Measurements from ENCODE around the gene TNK1.
"Not testable (repeated sequence)": the region's sequence is repeated elsewhere in the genome, so short reads cannot be mapped to it uniquely, and the experiment has no call there.

TNK1 gene

GRCh38 chr17:7368599-7368994, 12.3 kb upstream of the TNK1 start:
- H3K27me3 ChIP-seq (replicated peaks; ENCODE audit: control insufficient read depth, insufficient read depth, low read length, poor library complexity, severe bottlenecking); H3K4me3 ChIP-seq (ENCODE audit: insufficient read depth, low read depth, low read length, poor library complexity, severe bottlenecking); H3K9me3 ChIP-seq (ENCODE audit: control insufficient read depth, low read length); H3K27ac ChIP-seq (ENCODE audit: insufficient read depth, low read length, poor library complexity, severe bottlenecking); H3K36me3 ChIP-seq (ENCODE audit: control insufficient read depth, insufficient read depth, low read length); H3K4me1 ChIP-seq (ENCODE audit: control insufficient read depth, insufficient read depth, low read length, poor library complexity, severe bottlenecking); DNase-seq: not testable (repeated sequence)

DNA sequence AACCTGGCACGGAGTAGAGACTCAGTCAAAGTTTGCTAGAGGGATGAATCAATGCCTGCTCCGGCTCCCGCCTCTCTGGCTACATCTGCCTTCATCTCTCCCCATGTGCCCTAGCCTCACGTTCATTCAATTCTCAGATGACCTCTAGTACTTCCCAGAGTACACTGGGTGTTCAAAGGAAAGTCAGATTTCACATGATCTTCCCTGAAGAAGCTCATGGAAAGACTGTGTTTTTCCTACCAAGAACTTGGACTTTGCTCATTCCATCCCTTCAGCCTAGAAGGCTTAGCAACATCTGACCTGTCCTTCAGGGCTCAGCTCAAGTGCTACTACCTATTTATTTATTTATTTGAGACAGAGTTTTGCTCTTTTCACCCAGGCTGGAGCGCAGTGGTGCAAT, 11.1 kb upstream of the TNK1 start:
- Histone ChIP-seq H3K27ac (ENCODE audit: insufficient read depth, low read length, poor library complexity, severe bottlenecking) (no peak overlapping the region), H3K4me3 (ENCODE audit: insufficient read depth, low read depth, low read length, poor library complexity, severe bottlenecking) (no peak overlapping the region), H3K27me3 (replicated peaks; ENCODE audit: control insufficient read depth, insufficient read depth, low read length, poor library complexity, severe bottlenecking) (no peaks in the 10 kb centered on the region), H3K9me3 (ENCODE audit: control insufficient read depth, low read length) (no peaks in the 10 kb centered on the region), H3K4me1 (ENCODE audit: control insufficient read depth, insufficient read depth, low read length, poor library complexity, severe bottlenecking) (no peaks in the 10 kb centered on the region), H3K36me3 (ENCODE audit: control insufficient read depth, insufficient read depth, low read length) (no peaks in the 10 kb centered on the region)
- DNase-seq = no peak

DNA sequence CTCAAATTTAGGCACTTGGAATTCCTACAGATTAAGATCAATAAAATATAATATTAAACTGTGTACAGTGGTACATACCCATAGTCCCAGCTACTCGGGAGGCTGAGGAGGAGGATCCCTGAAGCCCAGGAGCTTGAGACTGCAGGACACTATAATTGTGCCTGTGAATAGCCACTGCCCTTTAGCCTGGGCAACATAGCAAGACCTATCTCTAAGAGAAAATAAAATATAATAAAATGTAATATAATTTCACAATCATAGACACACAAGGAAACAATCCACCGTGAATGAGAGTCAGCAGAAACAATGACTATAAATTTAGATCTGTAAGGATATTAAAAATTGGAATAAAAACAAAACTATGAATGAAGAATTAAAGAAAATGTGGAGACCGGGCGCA, 10.0 kb upstream of the TNK1 start:
- no peak overlapping the region for H3K4me3 ChIP-seq (ENCODE audit: insufficient read depth, low read depth, low read length, poor library complexity, severe bottlenecking)
- H3K4me1 ChIP-seq (ENCODE audit: control insufficient read depth, insufficient read depth, low read length, poor library complexity, severe bottlenecking) = no peaks in the 10 kb centered on the region
- DNase-seq = no peak
- no peaks in the 10 kb centered on the region for H3K27me3 ChIP-seq (replicated peaks; ENCODE audit: control insufficient read depth, insufficient read depth, low read length, poor library complexity, severe bottlenecking)
- no peak overlapping the region for H3K27ac ChIP-seq (ENCODE audit: insufficient read depth, low read length, poor library complexity, severe bottlenecking)
- no peaks in the 10 kb centered on the region for H3K9me3 ChIP-seq (ENCODE audit: control insufficient read depth, low read length)
- H3K36me3 ChIP-seq (ENCODE audit: control insufficient read depth, insufficient read depth, low read length) = no peaks in the 10 kb centered on the region

- H3K27me3 ChIP-seq (replicated peaks; ENCODE audit: control insufficient read depth, insufficient read depth, low read length, poor library complexity, severe bottlenecking) = no peaks in the 10 kb centered on the region
- no peaks in the 10 kb centered on the region for H3K9me3 ChIP-seq (ENCODE audit: control insufficient read depth, low read length)
- H3K27ac ChIP-seq (ENCODE audit: insufficient read depth, low read length, poor library complexity, severe bottlenecking) = no peak overlapping the region
- H3K4me3 ChIP-seq (ENCODE audit: insufficient read depth, low read depth, low read length, poor library complexity, severe bottlenecking) = no peak overlapping the region
- DNase-seq = no peak
- H3K36me3 ChIP-seq (ENCODE audit: control insufficient read depth, insufficient read depth, low read length) = no peaks in the 10 kb centered on the region
- H3K4me1 ChIP-seq (ENCODE audit: control insufficient read depth, insufficient read depth, low read length, poor library complexity, severe bottlenecking) = no peaks in the 10 kb centered on the region
Observed at GRCh38 chr17:7374353-7374752, 6.5 kb upstream of the TNK1 start.

DNA sequence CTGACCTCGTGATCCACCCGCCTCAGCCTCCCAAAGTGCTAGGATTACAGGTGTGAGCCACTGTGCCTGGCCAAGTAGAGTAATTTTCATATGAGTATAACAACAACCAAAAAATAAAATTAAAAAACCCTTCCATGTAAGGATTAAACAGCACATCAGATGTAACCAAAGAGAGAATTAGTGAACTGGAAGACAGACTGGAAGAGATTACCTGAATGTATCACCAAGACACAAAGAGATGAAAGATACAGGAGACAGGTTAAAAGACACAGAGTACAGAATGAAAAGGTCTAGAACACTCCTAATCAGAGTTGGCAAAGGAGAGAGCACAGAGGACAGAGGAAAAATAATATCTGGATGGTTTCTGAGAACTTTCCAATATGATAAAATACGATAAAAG, 1.8 kb upstream of the TNK1 start:
- Histone ChIP-seq H3K9me3 (ENCODE audit: control insufficient read depth, low read length) (no peaks in the 10 kb centered on the region), H3K4me1 (ENCODE audit: control insufficient read depth, insufficient read depth, low read length, poor library complexity, severe bottlenecking) (peaks cover 8% of the 10 kb centered on the region), H3K36me3 (ENCODE audit: control insufficient read depth, insufficient read depth, low read length) (no peaks in the 10 kb centered on the region), H3K4me3 (ENCODE audit: insufficient read depth, low read depth, low read length, poor library complexity, severe bottlenecking) (no peak overlapping the region), H3K27me3 (replicated peaks; ENCODE audit: control insufficient read depth, insufficient read depth, low read length, poor library complexity, severe bottlenecking) (peaks cover 10% of the 10 kb centered on the region), H3K27ac (ENCODE audit: insufficient read depth, low read length, poor library complexity, severe bottlenecking) (no peak overlapping the region)
- no peak for DNase-seq

DNA sequence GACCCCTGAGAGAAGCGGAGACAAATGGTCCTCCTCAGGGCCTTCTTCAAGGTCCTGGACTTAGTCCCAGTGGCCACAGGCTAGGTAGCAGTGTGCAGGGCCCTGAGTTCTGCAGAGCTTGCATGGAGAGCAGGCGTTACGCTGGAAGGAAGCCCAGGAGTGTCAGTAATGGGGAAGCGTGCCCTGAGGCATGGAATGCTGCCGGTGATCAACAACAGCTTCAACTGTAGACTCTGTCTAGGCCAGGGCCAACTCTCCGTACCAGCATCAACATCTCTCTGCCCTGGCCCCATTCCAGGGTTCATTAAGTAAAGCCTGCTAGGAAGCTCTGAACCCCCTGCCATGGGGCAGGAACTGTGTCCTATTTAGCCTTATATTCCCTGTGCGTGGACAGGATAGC, 568 bp upstream of the TNK1 start:
- Histone ChIP-seq H3K27ac (ENCODE audit: insufficient read depth, low read length, poor library complexity, severe bottlenecking) (no peak overlapping the region), H3K4me3 (ENCODE audit: insufficient read depth, low read depth, low read length, poor library complexity, severe bottlenecking) (no peak overlapping the region), H3K27me3 (replicated peaks; ENCODE audit: control insufficient read depth, insufficient read depth, low read length, poor library complexity, severe bottlenecking) (peaks cover 10% of the 10 kb centered on the region), H3K36me3 (ENCODE audit: control insufficient read depth, insufficient read depth, low read length) (no peaks in the 10 kb centered on the region), H3K9me3 (ENCODE audit: control insufficient read depth, low read length) (no peaks in the 10 kb centered on the region), H3K4me1 (ENCODE audit: control insufficient read depth, insufficient read depth, low read length, poor library complexity, severe bottlenecking) (peaks cover 15% of the 10 kb centered on the region)
- DNase-seq = no peak

DNA sequence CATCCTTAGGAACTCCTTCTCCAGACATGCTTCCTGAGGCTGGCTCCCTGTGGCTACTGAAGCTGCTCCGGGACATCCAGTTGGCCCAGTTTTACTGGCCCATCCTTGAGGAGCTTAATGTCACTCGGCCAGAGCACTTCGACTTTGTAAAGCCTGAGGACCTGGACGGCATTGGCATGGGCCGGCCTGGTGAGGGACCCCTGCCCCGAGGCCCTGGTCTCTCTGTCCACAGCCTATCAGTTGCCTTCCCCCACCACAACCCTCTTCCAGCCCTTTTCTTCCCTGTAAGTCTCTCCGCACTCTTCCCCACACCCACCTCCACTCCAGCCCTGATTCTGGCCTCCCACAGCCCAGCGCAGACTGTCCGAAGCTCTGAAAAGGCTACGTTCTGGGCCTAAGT, 2.0 kb downstream of the TNK1 start:
- H3K4me1 ChIP-seq (ENCODE audit: control insufficient read depth, insufficient read depth, low read length, poor library complexity, severe bottlenecking) = peaks cover 15% of the 10 kb centered on the region
- no peak overlapping the region for H3K27ac ChIP-seq (ENCODE audit: insufficient read depth, low read length, poor library complexity, severe bottlenecking)
- no peak for DNase-seq
- H3K27me3 ChIP-seq (replicated peaks; ENCODE audit: control insufficient read depth, insufficient read depth, low read length, poor library complexity, severe bottlenecking) = peaks cover 10% of the 10 kb centered on the region
- no peaks in the 10 kb centered on the region for H3K9me3 ChIP-seq (ENCODE audit: control insufficient read depth, low read length)
- no peak overlapping the region for H3K4me3 ChIP-seq (ENCODE audit: insufficient read depth, low read depth, low read length, poor library complexity, severe bottlenecking)
- H3K36me3 ChIP-seq (ENCODE audit: control insufficient read depth, insufficient read depth, low read length) = peaks cover 6% of the 10 kb centered on the region

DNA sequence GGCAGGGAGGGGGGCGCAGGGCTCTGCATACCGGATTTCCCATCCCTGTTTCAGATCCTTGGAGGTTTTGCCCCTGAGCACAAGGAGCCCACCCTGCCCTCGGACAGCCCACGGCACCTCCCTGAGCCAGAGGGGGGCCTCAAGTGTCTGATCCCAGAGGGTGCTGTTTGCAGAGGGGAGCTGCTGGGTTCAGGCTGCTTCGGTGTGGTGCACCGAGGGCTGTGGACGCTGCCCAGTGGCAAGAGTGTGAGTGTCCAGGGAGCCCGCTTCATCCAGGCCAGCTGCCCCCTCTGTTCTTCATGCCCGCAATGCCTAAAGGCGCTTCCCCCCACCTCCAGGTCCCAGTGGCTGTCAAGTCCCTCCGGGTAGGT, 2.5 kb downstream of the TNK1 start:
- Histone ChIP-seq H3K27me3 (replicated peaks; ENCODE audit: control insufficient read depth, insufficient read depth, low read length, poor library complexity, severe bottlenecking) (peaks cover 10% of the 10 kb centered on the region), H3K9me3 (ENCODE audit: control insufficient read depth, low read length) (no peaks in the 10 kb centered on the region), H3K4me3 (ENCODE audit: insufficient read depth, low read depth, low read length, poor library complexity, severe bottlenecking) (peak overlapping the region; percentile 64), H3K27ac (ENCODE audit: insufficient read depth, low read length, poor library complexity, severe bottlenecking) (peak overlapping the region; percentile 84), H3K4me1 (ENCODE audit: control insufficient read depth, insufficient read depth, low read length, poor library complexity, severe bottlenecking) (peaks cover 15% of the 10 kb centered on the region), H3K36me3 (ENCODE audit: control insufficient read depth, insufficient read depth, low read length) (peaks cover 7% of the 10 kb centered on the region)
- no peak for DNase-seq

- peaks cover 13% of the 10 kb centered on the region for H3K36me3 ChIP-seq (ENCODE audit: control insufficient read depth, insufficient read depth, low read length)
- H3K4me3 ChIP-seq (ENCODE audit: insufficient read depth, low read depth, low read length, poor library complexity, severe bottlenecking) = peak overlapping the region; percentile 64
- peak overlapping the region; percentile 84 for H3K27ac ChIP-seq (ENCODE audit: insufficient read depth, low read length, poor library complexity, severe bottlenecking)
- peak; percentile 63 to 75 (median 72) for DNase-seq
- no peaks in the 10 kb centered on the region for H3K9me3 ChIP-seq (ENCODE audit: control insufficient read depth, low read length)
- H3K27me3 ChIP-seq (replicated peaks; ENCODE audit: control insufficient read depth, insufficient read depth, low read length, poor library complexity, severe bottlenecking) = peaks cover 10% of the 10 kb centered on the region
- H3K4me1 ChIP-seq (ENCODE audit: control insufficient read depth, insufficient read depth, low read length, poor library complexity, severe bottlenecking) = peaks cover 15% of the 10 kb centered on the region
Observed at GRCh38 chr17:7383742-7384488, 3.0 kb downstream of the TNK1 start.

DNA sequence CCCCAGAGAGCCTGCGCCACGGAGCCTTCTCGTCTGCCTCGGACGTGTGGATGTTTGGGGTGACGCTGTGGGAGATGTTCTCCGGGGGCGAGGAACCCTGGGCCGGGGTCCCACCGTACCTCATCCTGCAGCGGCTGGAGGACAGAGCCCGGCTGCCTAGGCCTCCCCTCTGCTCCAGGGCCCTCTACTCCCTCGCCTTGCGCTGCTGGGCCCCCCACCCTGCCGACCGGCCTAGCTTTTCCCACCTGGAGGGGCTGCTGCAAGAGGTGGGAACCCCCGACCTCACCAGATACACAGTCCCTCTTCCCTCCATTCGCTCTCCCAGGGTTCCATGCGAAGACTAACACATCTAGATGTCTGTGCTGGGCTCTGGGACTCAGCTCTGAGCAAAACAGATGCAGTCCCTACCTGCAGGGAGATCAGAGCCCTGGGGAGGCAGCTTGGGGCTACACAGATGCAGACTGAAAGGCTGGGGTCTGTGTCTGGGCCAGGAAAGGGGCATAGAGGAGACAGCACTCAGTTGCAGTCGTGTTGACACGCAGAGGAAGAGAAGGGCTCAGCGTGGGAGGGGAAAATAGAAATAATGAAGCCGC, 3.7 kb downstream of the TNK1 start:
- H3K36me3 ChIP-seq (ENCODE audit: control insufficient read depth, insufficient read depth, low read length) = peaks cover 19% of the 10 kb centered on the region
- peak overlapping the region; percentile 64 for H3K4me3 ChIP-seq (ENCODE audit: insufficient read depth, low read depth, low read length, poor library complexity, severe bottlenecking)
- peaks cover 15% of the 10 kb centered on the region for H3K4me1 ChIP-seq (ENCODE audit: control insufficient read depth, insufficient read depth, low read length, poor library complexity, severe bottlenecking)
- no peaks in the 10 kb centered on the region for H3K9me3 ChIP-seq (ENCODE audit: control insufficient read depth, low read length)
- peak overlapping the region; percentile 84 for H3K27ac ChIP-seq (ENCODE audit: insufficient read depth, low read length, poor library complexity, severe bottlenecking)
- H3K27me3 ChIP-seq (replicated peaks; ENCODE audit: control insufficient read depth, insufficient read depth, low read length, poor library complexity, severe bottlenecking) = peaks cover 10% of the 10 kb centered on the region
- no peak for DNase-seq
